GM23248 (cell line): ENCODE data around the gene TMEM9B.

Source experiments
- EZH2 ChIP-seq: fragments of 200-600 bp; sonication (generic); IDR thresholded peaks from 2 replicates; pipeline ENCODE4 v1.6.1; 2018; ENCODE audit warnings: antibody characterized with exemption, mild to moderate bottlenecking; ENCODE audit not compliant: insufficient read depth, poor library complexity, severe bottlenecking
- EZH2phosphoT487 ChIP-seq: fragments of 200-600 bp; sonication (generic); IDR thresholded peaks from 2 replicates; pipeline ENCODE4 v1.6.1; 2018; ENCODE audit warnings: antibody characterized with exemption, moderate library complexity, mild to moderate bottlenecking, low read depth; ENCODE audit not compliant: insufficient read depth

DNA sequence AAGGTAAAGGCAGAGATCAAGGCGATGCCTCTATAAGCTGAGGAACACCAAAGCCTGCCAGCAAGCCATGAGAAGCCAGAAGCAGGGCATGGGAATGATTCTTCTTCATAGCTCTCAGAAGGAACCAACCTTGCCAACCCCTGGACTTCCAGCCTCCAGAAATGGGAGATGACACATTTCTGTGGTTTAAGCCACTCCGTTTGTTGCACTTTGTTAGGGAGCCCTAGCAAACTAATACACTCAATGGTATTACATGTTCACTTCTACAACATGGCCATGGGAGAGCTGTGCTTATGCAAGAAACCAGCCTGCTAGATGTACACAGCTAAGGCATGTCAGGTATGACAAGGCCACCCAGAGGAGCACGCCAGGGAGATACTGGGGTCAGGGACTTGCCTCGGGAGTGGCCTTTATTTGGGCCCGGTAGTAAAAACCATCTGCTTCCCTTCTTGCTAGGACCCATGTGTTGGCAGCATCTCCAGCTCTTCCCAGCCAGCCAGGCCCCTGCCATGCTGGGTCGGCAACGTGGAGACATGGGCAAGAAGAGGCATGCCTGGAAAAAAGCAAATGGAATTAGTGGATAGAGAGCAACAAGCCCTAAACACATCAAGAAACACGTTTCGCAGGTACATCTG is 35.1 kb downstream of the TMEM9B start:
- TF ChIP-seq EZH2phosphoT487 (no peak), EZH2 (no peak)
